HG02759 (cell line): ENCODE results near the gene MPPED2.

Source experiments
- ATAC-seq: cut with Tn5 transposase; IDR thresholded peaks from one replicate; pipeline ENCODE4 v1.9.1; 2021; ENCODE audit warnings: mild to moderate bottlenecking, moderate library complexity; ENCODE audit not compliant: unreplicated experiment

Gene MPPED2

GRCh38 chr11:30455025-30455424 is 131.1 kb downstream of the MPPED2 start:
- no peak for ATAC-seq

GRCh38 chr11:30454541-30454940 is 131.6 kb downstream of the MPPED2 start:
- ATAC-seq = no peak

- no peak for ATAC-seq
Observed at GRCh38 chr11:30454111-30454510, 132.0 kb downstream of the MPPED2 start.

GRCh38 chr11:30453705-30454104 is 132.4 kb downstream of the MPPED2 start:
- no peak for ATAC-seq

- ATAC-seq = no peak
Observed at GRCh38 chr11:30452842-30453241, 133.3 kb downstream of the MPPED2 start.

- no peak for ATAC-seq
Observed at GRCh38 chr11:30452114-30452513, 134.0 kb downstream of the MPPED2 start.

GRCh38 chr11:30451626-30452025 is 134.5 kb downstream of the MPPED2 start:
- ATAC-seq = no peak

GRCh38 chr11:30451167-30451566 is 135.0 kb downstream of the MPPED2 start:
- ATAC-seq = no peak

- no peak for ATAC-seq
Observed at GRCh38 chr11:30447058-30447640, 139.0 kb downstream of the MPPED2 start.

GRCh38 chr11:30446520-30446919 is 139.6 kb downstream of the MPPED2 start:
- ATAC-seq = no peak

- no peak for ATAC-seq
Observed at GRCh38 chr11:30445056-30445455, 141.1 kb downstream of the MPPED2 start.

- no peak for ATAC-seq
Observed at GRCh38 chr11:30440510-30440909, 145.6 kb downstream of the MPPED2 start.

GRCh38 chr11:30436801-30437200 is 149.4 kb downstream of the MPPED2 start:
- no peak for ATAC-seq

GRCh38 chr11:30435488-30435887 is 150.7 kb downstream of the MPPED2 start:
- no peak for ATAC-seq

- no peak for ATAC-seq
Observed at GRCh38 chr11:30434901-30435300, 151.3 kb downstream of the MPPED2 start.

GRCh38 chr11:30433831-30434230 is 152.3 kb downstream of the MPPED2 start:
- ATAC-seq = no peak

- no peak for ATAC-seq
Observed at GRCh38 chr11:30432716-30433115, 153.4 kb downstream of the MPPED2 start.

- no peak for ATAC-seq
Observed at GRCh38 chr11:30432178-30432577, 154.0 kb downstream of the MPPED2 start.

- ATAC-seq = no peak
Observed at GRCh38 chr11:30431127-30431814, 154.9 kb downstream of the MPPED2 start.

- ATAC-seq = no peak
Observed at GRCh38 chr11:30429550-30429949, 156.6 kb downstream of the MPPED2 start.

- no peak for ATAC-seq
Observed at GRCh38 chr11:30426781-30427180, 159.4 kb downstream of the MPPED2 start.

GRCh38 chr11:30424844-30425243 is 161.3 kb downstream of the MPPED2 start:
- ATAC-seq = no peak

GRCh38 chr11:30424321-30424720 is 161.8 kb downstream of the MPPED2 start:
- ATAC-seq = no peak
